MCF 10A (cell line): ENCODE measurements around the gene MMD. TPM values are rescaled to one million over a fixed set of nuclear protein-coding genes. Genes with fewer than 3 reads are reported as not detected.

Experiments used
- BruUV-seq: library from RNA; stranded (reverse); fragments of 400-500 nt; replicated peaks from 2 replicates; lab custom pipeline; 2021; lab: Mats Ljungman, UMichigan
- CTCF ChIA-PET: fragments of 300-600 bp; sonication (Branson Sonifier 250); formaldehyde crosslinking; extraction: SDS; loops from one replicate; lab custom pipeline; 2021; ENCODE audit warnings: antibody characterized with exemption, inconsistent platforms; lab: Yijun Ruan, JAX
- POLR2A ChIA-PET: fragments of 300-600, 350-650 bp; sonication (Branson Sonifier 250); formaldehyde crosslinking; extraction: SDS; loops from one replicate; lab custom pipeline; 2020; ENCODE audit warnings: antibody characterized with exemption, inconsistent platforms; lab: Yijun Ruan, JAX
- DNase-seq: peaks from one replicate; pipeline ENCODE4 v3.0.0-alpha.2; 2018; ENCODE audit not compliant: unreplicated experiment
- H3K27ac Mint-ChIP-seq: one replicate; pipeline ENCODE4 v1.8.0; 2022; ENCODE audit warnings: mild to moderate bottlenecking, low read depth, mixed read lengths; ENCODE audit not compliant: unreplicated experiment
- H3K27me3 Mint-ChIP-seq: one replicate; pipeline ENCODE4 v1.8.0; 2022; ENCODE audit warnings: mixed read lengths; ENCODE audit not compliant: insufficient read depth, unreplicated experiment
- H3K36me3 Mint-ChIP-seq: one replicate; pipeline ENCODE4 v1.8.0; 2022; ENCODE audit warnings: mild to moderate bottlenecking, moderate library complexity, mixed read lengths; ENCODE audit not compliant: insufficient read depth, unreplicated experiment
- H3K4me1 Mint-ChIP-seq: one replicate; pipeline ENCODE4 v1.8.0; 2022; ENCODE audit warnings: mixed read lengths; ENCODE audit not compliant: insufficient read depth, unreplicated experiment
- H3K4me3 Mint-ChIP-seq: one replicate; pipeline ENCODE4 v1.8.0; 2022; ENCODE audit warnings: mild to moderate bottlenecking, moderate library complexity, mixed read lengths; ENCODE audit not compliant: unreplicated experiment
- H3K9me3 Mint-ChIP-seq: one replicate; pipeline ENCODE4 v1.8.0; 2022; ENCODE audit warnings: mixed read lengths; ENCODE audit not compliant: unreplicated experiment
- intact Hi-C: fragments of 100-400 bp; cut with micrococcal nuclease; formaldehyde crosslinking; loops from 2 replicates; pipeline ENCODE4 v1.14.1; 2022
- total RNA-seq: library from RNA; stranded (reverse); gene quantifications from 2 replicates; pipeline ENCODE4 v1.2.3, GENCODE V29; 2022
- TF ChIP-seq, protein P1 (sequence below): fragments of 200-600 bp; IDR thresholded peaks from one replicate; pipeline ENCODE4 v1.8.0; 2022; ENCODE audit warnings: antibody characterized with exemption, mild to moderate bottlenecking; ENCODE audit not compliant: unreplicated experiment

The MMD gene
- total RNA-seq, 1 experiment from 2014 or later = 5.9 TPM

DNA sequence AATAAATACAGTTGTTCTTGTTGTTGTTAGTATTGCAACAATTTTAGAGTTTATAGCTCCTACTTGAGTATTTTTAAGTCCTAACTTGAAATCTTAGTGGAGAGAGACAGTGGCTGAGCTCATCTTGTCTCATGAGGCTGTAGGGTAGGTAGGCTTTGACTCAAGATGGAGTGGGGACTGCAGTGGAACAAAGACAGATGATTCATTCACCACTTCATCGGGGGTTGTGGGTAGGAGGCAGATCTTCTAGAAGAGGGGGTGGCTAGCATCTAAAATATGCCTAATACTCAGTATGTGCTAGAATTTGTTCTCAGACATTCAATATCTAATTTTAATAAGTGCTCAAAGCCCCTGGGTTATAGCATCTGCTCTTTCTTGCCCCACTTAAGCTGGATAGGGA, 13.1 kb upstream of the MMD start:
- POLR2A ChIA-PET = interaction anchor here (1.4 kb wide), 1 partner anchor 18 kb away, joined by 4 read pairs; no protein-coding TSS in a partner anchor
- TF ChIP-seq, protein P1, sequence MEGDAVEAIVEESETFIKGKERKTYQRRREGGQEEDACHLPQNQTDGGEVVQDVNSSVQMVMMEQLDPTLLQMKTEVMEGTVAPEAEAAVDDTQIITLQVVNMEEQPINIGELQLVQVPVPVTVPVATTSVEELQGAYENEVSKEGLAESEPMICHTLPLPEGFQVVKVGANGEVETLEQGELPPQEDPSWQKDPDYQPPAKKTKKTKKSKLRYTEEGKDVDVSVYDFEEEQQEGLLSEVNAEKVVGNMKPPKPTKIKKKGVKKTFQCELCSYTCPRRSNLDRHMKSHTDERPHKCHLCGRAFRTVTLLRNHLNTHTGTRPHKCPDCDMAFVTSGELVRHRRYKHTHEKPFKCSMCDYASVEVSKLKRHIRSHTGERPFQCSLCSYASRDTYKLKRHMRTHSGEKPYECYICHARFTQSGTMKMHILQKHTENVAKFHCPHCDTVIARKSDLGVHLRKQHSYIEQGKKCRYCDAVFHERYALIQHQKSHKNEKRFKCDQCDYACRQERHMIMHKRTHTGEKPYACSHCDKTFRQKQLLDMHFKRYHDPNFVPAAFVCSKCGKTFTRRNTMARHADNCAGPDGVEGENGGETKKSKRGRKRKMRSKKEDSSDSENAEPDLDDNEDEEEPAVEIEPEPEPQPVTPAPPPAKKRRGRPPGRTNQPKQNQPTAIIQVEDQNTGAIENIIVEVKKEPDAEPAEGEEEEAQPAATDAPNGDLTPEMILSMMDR = no peak
- H3K9me3 Mint-ChIP-seq = no peaks in the 10 kb centered on the region
- no peak for DNase-seq
- peaks cover 44% of the 10 kb centered on the region for H3K4me1 Mint-ChIP-seq
- CTCF ChIA-PET = interaction anchor here (0.7 to 2.4 kb wide), 2 partner anchors 77 to 464 kb away, joined by 3 to 10 read pairs; no protein-coding TSS in a partner anchor
- intact Hi-C loops = loop anchor here (5.0 kb wide), 1 partner anchor 78 kb away; the partner anchor contains the start of gene SMIM36
- BruUV-seq = no TSS peak
- H3K27me3 Mint-ChIP-seq = no peaks in the 10 kb centered on the region
- peak overlapping the region; percentile 96 for H3K27ac Mint-ChIP-seq
- no peaks in the 10 kb centered on the region for H3K36me3 Mint-ChIP-seq
- H3K4me3 Mint-ChIP-seq = no peak overlapping the region

DNA sequence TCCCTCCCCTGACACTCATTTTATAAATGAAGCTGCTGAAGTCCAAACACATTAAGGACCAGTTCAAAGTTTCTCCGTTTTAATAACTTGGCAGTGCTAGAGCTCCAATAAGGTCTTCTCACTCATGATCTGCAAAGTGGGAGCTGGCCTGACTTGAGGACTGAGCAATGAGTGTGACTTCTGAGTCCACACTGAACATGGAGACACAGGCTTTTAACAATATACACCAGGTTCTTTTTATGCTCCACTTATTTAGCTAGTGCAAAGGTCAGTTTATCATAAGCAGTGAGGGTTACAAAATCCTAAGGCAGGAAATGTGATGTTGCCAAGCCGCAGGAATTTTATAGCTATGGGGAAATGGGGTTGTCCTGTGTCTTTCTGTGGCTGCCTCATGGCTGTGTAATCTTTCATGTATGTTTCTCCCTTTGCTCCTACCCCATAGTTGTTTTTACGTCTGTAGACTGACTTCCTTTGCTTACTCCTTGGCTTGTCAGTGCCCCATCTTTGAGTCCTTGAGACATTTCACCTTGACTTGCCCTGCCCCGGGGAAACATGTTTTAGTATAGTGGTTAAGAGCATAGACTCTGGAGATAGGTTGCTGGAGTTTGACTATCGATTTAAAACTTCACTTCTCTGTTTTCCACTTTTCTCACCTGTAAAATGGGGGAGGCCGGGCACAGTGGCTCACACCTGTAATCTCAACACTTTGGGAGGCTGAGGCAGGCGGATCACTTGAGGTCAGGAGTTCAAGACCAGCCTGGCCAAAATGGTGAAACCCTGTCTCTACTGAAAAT, 12.2 kb upstream of the MMD start:
- Mint-ChIP-seq H3K4me1 (peaks cover 44% of the 10 kb centered on the region), H3K27ac (peak overlapping the region; percentile 96), H3K4me3 (peak overlapping the region; percentile 30), H3K27me3 (no peaks in the 10 kb centered on the region), H3K9me3 (no peaks in the 10 kb centered on the region), H3K36me3 (no peaks in the 10 kb centered on the region)
- CTCF ChIA-PET = interaction anchor here (0.6 to 2.4 kb wide), 14 partner anchors 9 to 505 kb away, joined by 3 to 10 read pairs (median 4); no protein-coding TSS in a partner anchor
- POLR2A ChIA-PET = interaction anchor here (0.6 to 2.6 kb wide), 21 partner anchors 8 to 1352 kb away, joined by 3 to 41 read pairs (median 3); partner anchors contain the start of genes COX11, MMD and STXBP4
- TF ChIP-seq, protein P1 = no peak
- DNase-seq = peak; percentile 95
- no TSS peak for BruUV-seq
- intact Hi-C loops = loop anchor here (5.0 kb wide), 1 partner anchor 78 kb away; the partner anchor contains the start of gene SMIM36

DNA sequence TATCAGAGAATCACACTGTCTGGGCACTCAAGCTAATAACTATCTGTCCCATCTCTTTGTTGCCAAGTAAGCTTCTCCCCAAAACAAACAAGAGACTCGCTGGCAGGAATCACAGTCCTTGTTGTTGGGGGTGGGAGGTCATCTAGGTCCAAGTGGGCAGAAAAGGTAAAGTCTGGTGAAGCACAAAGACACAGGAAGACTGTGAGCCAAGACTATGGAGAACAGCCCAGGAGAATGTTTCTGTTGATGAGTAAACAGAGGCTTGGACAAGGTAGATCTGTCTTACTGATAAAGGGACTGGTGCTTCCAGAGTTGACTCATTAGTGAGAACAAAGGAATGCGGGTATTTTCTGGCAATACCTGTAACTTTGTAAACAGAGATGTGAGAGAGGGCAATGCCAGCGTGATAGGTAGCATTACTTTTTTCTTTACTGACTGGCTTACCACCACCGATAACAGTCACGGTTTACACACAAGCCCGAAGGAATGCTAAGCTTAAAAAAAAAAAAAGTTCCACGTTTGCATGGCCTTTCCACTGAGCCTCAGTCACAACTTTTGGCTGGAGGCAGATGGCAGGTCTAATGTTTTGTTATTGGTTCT, 11.5 kb upstream of the MMD start:
- H3K4me3 Mint-ChIP-seq = peak overlapping the region; percentile 30
- H3K4me1 Mint-ChIP-seq = peaks cover 44% of the 10 kb centered on the region
- peak; percentile 87 for DNase-seq
- H3K36me3 Mint-ChIP-seq = no peaks in the 10 kb centered on the region
- ChIA-PET CTCF (interaction anchor here (0.6 to 2.4 kb wide), 14 partner anchors 10 to 504 kb away, joined by 3 to 10 read pairs (median 4); no protein-coding TSS in a partner anchor), POLR2A (interaction anchor here (0.6 to 2.6 kb wide), 22 partner anchors 8 to 1352 kb away, joined by 3 to 41 read pairs (median 3); partner anchors contain the start of genes COX11, MMD and STXBP4)
- TF ChIP-seq, protein P1 = no peak
- intact Hi-C loops = loop anchor here (5.0 kb wide), 1 partner anchor 79 kb away; the partner anchor contains the start of gene SMIM36
- no TSS peak for BruUV-seq
- H3K27ac Mint-ChIP-seq = peak overlapping the region; percentile 96
- no peaks in the 10 kb centered on the region for H3K27me3 Mint-ChIP-seq
- H3K9me3 Mint-ChIP-seq = no peaks in the 10 kb centered on the region
